Activated naive CD4-positive, alpha-beta T cell treated with anti-CD3 and anti-CD28 coated beads, Interleukin-2, amount 50 U/mL, for 72 hours (primary cell): Measurements from ENCODE around the gene GPX7. TPM values are rescaled to one million over a fixed set of nuclear protein-coding genes. Genes with fewer than 3 reads are reported as not detected.
"Not testable (repeated sequence)": the region's sequence is repeated elsewhere in the genome, so short reads cannot be mapped to it uniquely, and the experiment has no call there.

ENCODE experiments used
- ATAC-seq, 2 donors: fragments of 150-1000 bp; cut with Tn5 transposase; 2 replicates each; pipeline ENCODE4 v1.10.0; 2021; ENCODE audit warnings: mild to moderate bottlenecking in 2 of 2, moderate library complexity in 2 of 2
- DNase-seq, 2 donors: peaks; one replicate each; pipeline ENCODE4 v3.0.0; 2021 to 2022; ENCODE audit warnings: low spot score in 2 of 2
- H3K27ac Mint-ChIP-seq, 2 donors: one replicate each; pipeline ENCODE4 v1.8.0; 2022; ENCODE audit warnings: mild to moderate bottlenecking in 2 of 2, mixed read lengths in 2 of 2
- H3K36me3 Mint-ChIP-seq, 2 donors: one replicate each; pipeline ENCODE4 v1.8.0; 2022; ENCODE audit warnings: mixed read lengths in 2 of 2
- H3K9me3 Mint-ChIP-seq, 2 donors: one replicate each; pipeline ENCODE4 v1.8.0; 2022; ENCODE audit warnings: mixed read lengths in 2 of 2
- total RNA-seq, 2 donors: library from RNA; stranded (reverse); gene quantifications; one replicate each; pipeline ENCODE4 v1.2.3, GENCODE V29; 2022

Gene GPX7
- total RNA-seq, 2 donors from 2014 or later = 13.8 to 23.0 TPM

DNA sequence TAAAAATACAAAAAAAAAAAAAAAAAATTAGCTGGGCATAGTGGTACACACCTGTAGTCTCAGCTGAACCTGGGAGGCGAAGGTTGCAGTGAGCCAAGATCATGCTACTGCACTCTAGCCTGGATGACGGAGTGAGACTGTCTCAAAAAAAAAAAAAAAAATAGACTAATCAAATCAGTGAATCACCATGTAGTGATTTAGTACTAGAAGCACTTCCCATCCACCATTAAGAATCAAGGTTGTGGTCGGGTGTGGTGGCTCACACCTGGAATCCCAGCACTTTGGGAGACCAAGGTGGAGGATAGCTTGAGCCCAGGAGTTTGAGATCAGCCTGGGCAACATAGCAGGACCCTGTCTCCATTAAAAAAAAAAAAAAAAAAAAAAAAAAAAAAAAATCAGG lies 24.1 kb upstream of the GPX7 start:
- ATAC-seq, DNase-seq, H3K36me3 Mint-ChIP-seq, H3K9me3 Mint-ChIP-seq, H3K27ac Mint-ChIP-seq: not testable (repeated sequence)

DNA sequence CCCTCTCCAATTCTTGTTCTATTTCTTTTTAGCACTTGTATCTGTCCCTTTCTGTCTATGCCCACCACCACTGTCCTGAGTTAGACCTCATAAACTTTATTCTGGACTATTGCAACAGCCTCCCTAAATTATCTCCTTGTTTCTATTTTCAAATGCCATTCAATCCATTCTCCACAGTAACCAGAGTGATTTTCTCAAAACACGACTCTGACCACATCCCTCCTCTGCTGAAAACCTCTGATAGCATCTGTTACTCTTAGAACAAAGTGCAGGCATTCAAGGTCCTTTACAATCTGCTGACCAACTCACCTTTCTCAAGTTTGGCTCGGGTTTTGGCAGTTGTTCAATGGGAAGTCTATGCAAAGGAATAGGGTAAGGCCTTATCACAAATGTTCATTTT lies 22.8 kb upstream of the GPX7 start:
- Mint-ChIP-seq H3K27ac (no peak overlapping the region), H3K36me3 (no peaks in the 10 kb centered on the region), H3K9me3 (peaks cover 0 to 9% of the 10 kb centered on the region in 2 donors)
- DNase-seq (no peak), ATAC-seq (no peak)

DNA sequence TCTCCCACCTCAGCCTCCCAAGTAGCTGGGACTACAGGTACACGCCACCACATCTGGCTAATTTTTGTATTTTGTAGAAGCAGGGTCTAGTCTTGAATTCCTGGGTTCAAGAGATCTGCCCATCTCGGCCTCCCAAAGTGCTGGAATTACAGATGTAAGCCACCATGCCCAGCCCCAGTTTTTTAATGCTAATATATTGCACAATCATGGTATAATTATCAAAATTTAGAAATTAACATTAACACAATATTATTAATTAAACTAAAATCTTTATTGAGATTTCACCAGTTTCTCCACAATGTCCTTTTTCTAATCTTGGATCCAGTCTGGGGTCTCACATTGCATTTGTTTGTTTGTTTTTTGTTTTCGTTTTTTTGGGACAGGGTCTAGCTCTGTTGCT lies 21.9 kb upstream of the GPX7 start:
- no peak overlapping the region for H3K27ac Mint-ChIP-seq
- no peaks in the 10 kb centered on the region for H3K36me3 Mint-ChIP-seq
- peaks cover 0 to 9% of the 10 kb centered on the region in 2 donors for H3K9me3 Mint-ChIP-seq
- no peak for DNase-seq
- ATAC-seq = no peak

DNA sequence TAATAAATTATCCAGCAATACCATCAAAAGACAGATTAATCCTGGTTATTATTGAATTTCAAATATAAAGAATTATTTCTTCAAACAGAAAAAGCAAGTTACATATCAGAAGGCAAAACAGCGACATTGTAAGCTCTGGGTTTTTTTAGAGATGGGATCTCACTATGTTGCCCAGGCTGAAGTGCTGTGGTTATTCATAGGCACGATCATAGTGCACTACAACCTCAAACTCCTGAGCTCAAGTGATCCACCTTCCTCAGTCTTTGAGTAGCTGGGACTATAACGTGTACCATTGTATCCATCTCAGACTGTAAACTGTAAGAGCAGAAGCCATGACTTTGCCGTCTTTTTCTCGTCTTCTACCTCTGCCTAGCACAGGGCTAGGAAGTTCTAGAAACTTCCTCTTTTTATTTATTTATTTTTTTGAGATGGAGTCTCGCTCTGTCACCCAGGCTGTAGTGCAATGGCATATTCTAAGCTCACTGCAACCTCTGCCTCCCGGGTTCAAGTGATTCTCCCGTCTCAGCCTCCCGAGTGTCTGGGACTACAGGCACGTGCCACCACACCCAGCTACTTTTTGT lies 20.0 kb upstream of the GPX7 start:
- no peak for ATAC-seq
- H3K27ac Mint-ChIP-seq = no peak overlapping the region
- no peaks in the 10 kb centered on the region for H3K36me3 Mint-ChIP-seq

DNA sequence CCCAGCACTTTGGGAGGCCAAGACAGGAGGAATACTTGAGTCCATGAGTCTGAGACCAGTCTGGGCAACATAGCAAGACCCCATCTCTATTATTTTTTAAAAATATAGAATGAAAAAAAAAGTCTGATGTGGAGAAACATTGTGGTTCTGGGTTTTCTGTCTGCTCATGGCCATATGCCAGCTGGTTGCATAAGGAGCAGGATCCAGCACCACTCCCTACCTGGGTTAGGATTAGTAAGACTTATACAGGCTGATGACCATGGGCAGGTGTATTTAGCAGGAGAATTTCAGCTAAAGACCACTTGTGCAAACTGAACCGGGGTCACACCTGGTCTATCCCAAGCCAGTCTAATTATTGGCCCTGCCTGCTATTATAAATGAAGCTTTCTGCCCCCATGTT lies 16.7 kb upstream of the GPX7 start:
- no peaks in the 10 kb centered on the region for H3K36me3 Mint-ChIP-seq
- no peaks in the 10 kb centered on the region for H3K9me3 Mint-ChIP-seq
- H3K27ac Mint-ChIP-seq = no peak overlapping the region
- DNase-seq = no peak
- no peak for ATAC-seq

More for the DNA sequence above, 20.0 kb upstream of the GPX7 start:
- no peak for DNase-seq
- peaks cover 0 to 9% of the 10 kb centered on the region in 2 donors for H3K9me3 Mint-ChIP-seq

DNA sequence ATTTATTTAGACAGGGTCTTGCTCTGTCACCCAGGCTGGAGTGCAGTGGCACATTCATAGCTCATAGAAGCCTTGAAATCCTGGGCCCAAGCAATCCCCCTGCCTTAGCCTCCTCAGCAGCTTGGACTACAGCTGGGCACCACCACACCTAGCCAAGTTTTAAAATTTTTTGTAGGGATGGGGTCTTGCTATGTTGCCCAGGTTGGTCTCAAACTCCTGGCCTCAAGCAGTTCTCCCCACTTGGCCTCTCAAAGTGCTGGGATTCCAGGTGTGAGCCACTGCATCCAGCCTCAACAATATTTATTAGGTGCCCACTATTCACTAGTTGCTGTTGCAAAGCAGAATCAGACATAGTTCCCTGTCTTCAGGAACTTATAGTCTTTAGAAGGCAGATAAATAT lies 14.1 kb upstream of the GPX7 start:
- H3K9me3 Mint-ChIP-seq = no peaks in the 10 kb centered on the region
- no peak overlapping the region for H3K27ac Mint-ChIP-seq
- no peaks in the 10 kb centered on the region for H3K36me3 Mint-ChIP-seq
- ATAC-seq = no peak
- DNase-seq = no peak

DNA sequence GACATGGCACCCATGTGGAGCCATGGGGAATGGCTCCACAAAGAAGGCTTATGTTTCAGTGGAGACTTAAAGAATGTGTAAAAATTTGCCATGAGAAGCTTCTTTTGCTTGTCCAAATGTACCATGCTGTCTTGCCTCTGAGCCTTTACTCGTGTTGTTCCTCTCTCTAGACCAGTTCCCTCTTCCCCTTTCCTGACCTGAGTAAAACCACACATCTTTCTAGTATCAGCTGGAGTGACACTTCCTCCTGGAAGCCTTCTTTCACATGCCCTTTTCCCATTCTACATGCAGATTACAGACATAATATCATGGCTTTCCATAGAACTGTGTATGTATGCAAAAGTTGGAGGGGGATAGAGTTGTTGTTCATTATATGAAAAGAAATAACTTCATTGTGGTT lies 13.6 kb upstream of the GPX7 start:
- no peak for ATAC-seq
- H3K36me3 Mint-ChIP-seq = no peaks in the 10 kb centered on the region
- H3K27ac Mint-ChIP-seq = no peak overlapping the region
- no peak for DNase-seq
- no peaks in the 10 kb centered on the region for H3K9me3 Mint-ChIP-seq

DNA sequence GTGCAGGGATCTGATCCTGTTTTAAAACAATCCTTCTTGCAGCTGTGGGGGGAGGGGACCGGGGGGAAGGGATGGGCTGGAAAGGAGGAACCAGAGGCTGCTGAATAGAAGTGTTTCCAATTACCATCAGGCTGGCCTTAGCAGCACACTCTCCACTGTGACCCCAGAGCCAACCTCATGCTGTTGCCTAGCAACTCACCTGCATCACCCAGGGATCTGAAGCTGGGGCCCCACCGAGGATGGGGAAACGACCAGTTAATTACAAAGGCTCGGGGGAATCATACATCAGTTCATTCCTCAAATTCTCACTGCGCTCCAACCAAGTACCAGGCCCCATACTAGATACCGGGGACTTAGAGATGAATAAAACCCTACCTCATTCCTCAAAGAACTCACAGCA lies 11.9 kb upstream of the GPX7 start:
- ATAC-seq = no peak
- H3K9me3 Mint-ChIP-seq = no peaks in the 10 kb centered on the region
- H3K27ac Mint-ChIP-seq = no peak overlapping the region
- no peak for DNase-seq
- no peaks in the 10 kb centered on the region for H3K36me3 Mint-ChIP-seq

DNA sequence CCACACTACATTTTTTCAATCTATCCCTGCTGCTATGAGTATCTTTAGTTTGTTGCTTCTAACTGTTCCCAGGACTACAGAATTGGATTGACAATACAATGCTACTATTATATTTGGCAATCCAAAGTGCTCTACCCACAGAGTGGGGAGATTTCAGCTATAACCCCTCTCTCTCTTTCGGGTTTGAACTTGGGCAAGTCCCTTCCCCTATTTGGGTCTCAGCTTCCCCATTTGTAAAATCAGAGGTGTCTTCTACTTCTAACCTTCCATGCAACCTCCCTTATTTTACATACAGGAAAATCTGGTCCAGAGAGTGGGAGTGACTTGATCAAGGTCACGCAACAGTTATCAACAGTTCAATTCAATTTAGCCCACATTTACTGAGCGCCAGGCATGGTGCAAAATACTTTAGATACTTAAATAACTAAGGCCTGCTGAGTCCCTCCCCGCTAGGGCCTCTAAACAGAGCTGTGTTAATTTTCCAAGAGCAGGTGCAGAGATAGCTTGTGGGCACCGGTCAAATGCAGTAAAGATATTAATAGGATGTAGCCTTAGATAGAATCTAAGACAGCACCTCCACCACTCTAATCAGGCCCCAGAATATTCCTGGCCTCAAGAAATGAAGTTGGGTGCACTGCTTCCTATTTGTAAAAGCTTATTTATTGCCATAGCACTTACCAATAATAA lies 9.4 kb upstream of the GPX7 start:
- Mint-ChIP-seq H3K27ac (no peak overlapping the region), H3K36me3 (no peaks in the 10 kb centered on the region), H3K9me3 (no peaks in the 10 kb centered on the region)
- ATAC-seq (no peak), DNase-seq (no peak)

DNA sequence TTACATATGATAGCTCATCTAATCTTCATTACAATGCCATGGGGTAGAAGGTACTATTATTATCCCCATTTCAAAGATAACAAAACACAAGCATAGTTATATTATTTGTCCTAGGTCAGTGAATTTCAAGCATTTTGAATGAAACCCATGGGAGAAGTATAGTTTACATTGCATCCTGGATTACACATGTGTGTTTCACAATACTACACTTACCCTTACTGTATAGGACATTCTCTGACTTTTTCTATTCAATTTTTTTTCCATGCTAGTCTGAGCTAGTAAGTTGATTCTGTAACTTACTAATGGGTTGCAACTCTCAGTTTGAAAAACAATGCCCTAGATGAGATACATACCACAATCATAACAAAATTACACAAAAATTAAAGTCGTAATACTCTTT lies 8.7 kb upstream of the GPX7 start:
- Mint-ChIP-seq H3K36me3 (no peaks in the 10 kb centered on the region), H3K27ac (no peak overlapping the region), H3K9me3 (no peaks in the 10 kb centered on the region)
- DNase-seq = no peak
- ATAC-seq = no peak

DNA sequence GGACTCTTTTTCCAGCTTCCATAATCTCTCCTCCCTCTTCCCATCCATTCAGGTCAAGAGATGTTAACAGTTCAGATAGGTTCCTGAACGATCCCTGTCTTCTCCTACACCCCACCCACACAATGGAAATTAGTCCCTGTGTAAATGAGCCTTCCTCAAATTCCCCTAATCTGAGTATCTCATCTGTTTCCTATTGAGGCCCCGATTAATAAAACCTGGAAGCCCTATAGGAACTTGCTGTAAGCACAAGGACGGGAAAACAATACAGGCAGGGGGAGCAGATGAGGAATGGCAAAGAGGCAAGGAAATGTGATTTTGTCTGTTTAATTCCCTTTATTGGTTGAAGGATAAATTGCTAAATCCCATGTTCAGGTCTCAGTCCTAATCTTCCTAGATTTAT lies 7.1 kb upstream of the GPX7 start:
- H3K27ac Mint-ChIP-seq = no peak overlapping the region
- H3K9me3 Mint-ChIP-seq = no peaks in the 10 kb centered on the region
- no peaks in the 10 kb centered on the region for H3K36me3 Mint-ChIP-seq
- ATAC-seq = no peak
- DNase-seq = no peak

DNA sequence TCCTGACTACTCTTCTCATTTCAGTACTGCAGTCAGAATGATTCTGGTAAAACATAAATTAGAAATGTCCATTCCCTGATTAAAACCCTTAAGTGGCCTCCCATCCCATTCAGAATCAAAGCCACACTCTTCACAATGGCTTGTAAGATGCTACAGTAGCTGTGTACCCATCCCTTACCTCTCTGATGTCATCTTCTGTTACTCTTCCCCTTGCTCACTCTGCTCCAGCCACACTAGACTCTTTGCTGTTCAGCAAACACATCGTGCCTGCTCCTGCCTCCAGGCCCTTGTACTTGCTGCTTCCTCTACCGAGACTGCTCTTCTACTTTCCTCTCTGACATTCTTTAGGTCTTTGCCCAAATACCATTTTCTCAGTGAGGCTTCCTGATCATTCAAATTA lies 4.3 kb upstream of the GPX7 start:
- Mint-ChIP-seq H3K36me3 (peaks cover 0 to 10% of the 10 kb centered on the region in 2 donors), H3K9me3 (no peaks in the 10 kb centered on the region), H3K27ac (peak overlapping the region in 1 of 2 donors; percentile 1)
- ATAC-seq (no peak), DNase-seq (no peak)

DNA sequence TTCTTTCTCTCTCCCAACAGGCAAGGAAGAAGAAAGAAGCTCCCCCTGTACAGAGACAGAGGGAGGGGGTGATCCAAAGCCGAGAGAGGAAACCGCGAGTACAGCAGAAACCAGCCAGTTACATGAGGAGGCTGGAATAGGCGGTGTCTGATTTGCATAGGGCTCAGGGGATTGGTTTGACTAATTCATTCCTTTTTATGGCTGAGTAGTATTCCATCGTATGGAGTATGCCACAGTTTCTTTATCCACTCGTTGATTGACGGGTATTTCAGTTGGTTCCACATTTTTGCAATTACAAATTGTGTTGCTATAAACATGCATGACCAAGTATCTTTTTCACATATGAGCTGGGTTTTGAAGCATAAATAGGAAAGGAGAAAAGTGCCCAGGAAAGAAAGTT lies 3.4 kb upstream of the GPX7 start:
- no peaks in the 10 kb centered on the region for H3K9me3 Mint-ChIP-seq
- no peak overlapping the region for H3K27ac Mint-ChIP-seq
- peaks cover 0 to 19% of the 10 kb centered on the region in 2 donors for H3K36me3 Mint-ChIP-seq
- no peak for ATAC-seq
- no peak for DNase-seq

DNA sequence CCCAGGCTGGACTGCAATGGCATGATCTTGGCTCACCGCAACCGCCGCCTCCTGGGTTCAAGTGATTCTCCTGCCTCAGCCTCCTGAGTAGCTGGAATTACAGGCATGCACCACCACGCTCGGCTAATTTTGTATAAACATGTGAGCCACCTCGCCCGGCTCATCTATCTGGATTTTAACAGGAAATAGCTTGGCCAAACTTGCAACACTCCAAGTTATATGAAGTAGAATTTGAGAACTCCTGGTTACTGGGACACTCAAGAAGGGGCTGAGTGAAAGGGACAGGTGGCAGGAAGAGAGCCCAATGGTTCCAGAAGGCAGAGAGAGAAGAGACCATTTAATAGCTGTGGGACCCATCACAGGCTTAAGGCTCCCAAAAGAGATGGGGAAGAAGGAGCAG lies 2.9 kb upstream of the GPX7 start:
- Mint-ChIP-seq H3K27ac (no peak overlapping the region), H3K36me3 (peaks cover 0 to 20% of the 10 kb centered on the region in 2 donors), H3K9me3 (no peaks in the 10 kb centered on the region)
- DNase-seq = no peak
- no peak for ATAC-seq

DNA sequence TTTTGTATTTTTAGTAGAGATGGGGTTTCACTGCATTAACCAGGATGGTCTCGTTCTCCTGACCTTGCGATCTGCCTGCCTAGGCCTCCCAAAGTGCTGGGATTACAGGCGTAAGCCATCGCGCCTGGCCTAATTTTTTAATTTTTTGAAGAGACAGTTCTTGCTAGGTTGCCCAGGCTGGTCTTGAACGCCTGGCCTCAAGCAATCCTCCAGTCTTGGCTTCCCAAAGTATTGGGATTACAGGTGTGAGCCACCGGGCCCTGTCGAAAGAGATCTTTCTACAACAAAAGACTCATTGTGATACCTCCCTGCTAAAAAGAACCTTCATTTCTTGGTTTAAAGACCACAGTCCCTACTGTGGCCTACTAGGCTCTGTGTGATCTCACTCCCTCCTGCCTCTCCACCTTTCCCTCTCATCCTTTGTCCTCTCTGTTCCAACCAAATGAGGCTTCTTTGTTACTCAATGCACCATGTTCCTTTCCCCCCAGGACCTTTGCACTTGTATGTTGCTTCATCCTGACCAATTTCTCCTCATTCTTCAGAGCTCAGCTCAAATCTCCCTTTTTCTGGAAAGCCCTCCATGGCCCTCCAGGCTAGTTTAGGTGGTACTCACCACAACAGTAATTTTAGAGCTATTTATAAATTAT lies 1.5 kb upstream of the GPX7 start:
- no peak for DNase-seq
- Mint-ChIP-seq H3K27ac (peak overlapping the region in 1 of 2 donors; percentile 88), H3K9me3 (no peaks in the 10 kb centered on the region)

DNA sequence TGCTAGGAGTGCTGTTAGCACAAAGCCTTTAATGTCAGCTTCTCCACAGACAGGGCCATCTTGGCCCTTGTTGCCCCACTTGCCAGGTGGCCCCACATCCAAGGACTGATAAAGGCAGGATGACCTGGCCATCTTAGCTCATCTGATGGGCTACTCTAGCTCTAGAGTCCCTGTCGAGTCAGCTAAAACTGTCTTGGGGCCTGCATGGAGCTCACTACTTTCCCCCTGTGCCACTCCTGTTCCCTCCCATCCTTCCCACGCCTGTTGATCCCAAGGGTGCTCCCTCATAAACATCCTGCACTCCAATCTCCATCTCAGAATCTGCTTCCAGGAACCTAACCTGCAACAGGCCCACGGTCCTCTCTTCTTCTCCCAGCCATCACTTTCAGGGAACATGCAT lies 652 bp upstream of the GPX7 start:
- H3K9me3 Mint-ChIP-seq = no peaks in the 10 kb centered on the region
- H3K36me3 Mint-ChIP-seq = peaks cover 1 to 20% of the 10 kb centered on the region in 2 donors
- peak overlapping the region; percentile 88 to 96 for H3K27ac Mint-ChIP-seq
- no peak for DNase-seq
- ATAC-seq = no peak

More for the DNA sequence above, 1.5 kb upstream of the GPX7 start:
- no peak for ATAC-seq
- H3K36me3 Mint-ChIP-seq = peaks cover 0 to 20% of the 10 kb centered on the region in 2 donors

DNA sequence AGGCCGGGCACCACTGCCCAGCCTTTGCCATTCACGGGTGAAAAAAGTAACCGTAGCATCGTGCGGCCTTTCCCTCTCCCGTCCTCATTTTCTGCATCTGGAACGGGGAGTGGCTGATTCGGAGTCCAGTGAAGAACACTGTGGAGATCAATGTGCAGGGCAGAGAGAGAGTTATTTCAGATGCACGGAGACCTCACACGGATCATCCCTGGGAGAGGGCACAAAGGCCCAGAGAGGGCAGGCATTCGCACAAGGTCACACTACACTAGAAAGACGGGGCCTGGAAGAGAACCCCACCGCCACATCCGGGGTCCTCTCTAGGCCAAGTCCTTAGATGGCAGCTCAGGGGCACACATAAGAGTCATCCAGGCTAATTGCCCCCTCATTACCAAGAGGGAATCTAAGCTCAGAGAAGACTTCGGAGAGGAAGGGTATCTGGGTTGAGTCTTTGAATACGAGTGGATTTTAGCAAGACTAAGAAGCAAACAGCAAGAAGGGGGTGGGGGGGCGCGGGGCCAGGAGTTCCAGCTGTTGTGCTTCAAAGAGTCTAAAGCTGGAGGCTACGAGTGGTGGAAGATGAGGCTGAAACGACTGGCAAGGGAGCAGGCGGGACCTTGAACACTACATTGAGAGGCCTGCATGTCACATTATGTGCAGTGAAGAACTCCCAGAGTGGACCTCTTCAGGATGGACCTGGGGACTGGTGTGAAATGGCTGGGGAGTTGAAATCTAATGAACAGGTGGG lies 857 bp downstream of the GPX7 start:
- peak in 1 of 2 donors; percentile 33 for DNase-seq
- peak; percentile 24 to 34 for ATAC-seq
- Mint-ChIP-seq H3K9me3 (no peaks in the 10 kb centered on the region), H3K27ac (peak overlapping the region; percentile 88 to 94), H3K36me3 (peaks cover 16 to 25% of the 10 kb centered on the region in 2 donors)
